Measurements from ENCODE around the gene ATG5. TPM values are rescaled to one million over a fixed set of nuclear protein-coding genes. Genes with fewer than 3 reads are reported as not detected.

ATG5 gene
- total and polyA plus RNA-seq, 9 of the 15 experiments (the other 6 are each of a cell fraction or from before 2014, with no cell fraction given) = 29.0 to 80.0 (median 53.2) TPM

GRCh38 chr6:106293116-106293515 is 32.4 kb downstream of the ATG5 start:
- no peak for TF ChIP-seq UBTF (IDR thresholded peaks at IDR 0.05; ENCODE audit: borderline replicate concordance in 1 of 2, low read depth in 2 of 2, low read length in 2 of 2)
- peaks cover 52% of the 10 kb centered on the region for H3K79me2 ChIP-seq (ENCODE audit: control insufficient read depth, insufficient read depth, low read length)
- CTCF ChIA-PET (ENCODE audit: low intra/inter-chr PET ratio) = no interaction called here
- H3K4me1 ChIP-seq (replicated peaks in 1 of 2; ENCODE audit: control insufficient read depth in 2 of 2, insufficient read depth in 2 of 2, low read length in 2 of 2) = no peaks in the 10 kb centered on the region
- ATAC-seq = no peak
- FAIRE-seq = no peak
- intact Hi-C loops (cut with micrococcal nuclease) = no loop called here
- POLR2A ChIA-PET = no interaction called here
- no peaks in the 10 kb centered on the region for H4K20me1 ChIP-seq (replicated peaks; ENCODE audit: control insufficient read depth, insufficient read depth, low read length)
- no peaks in the 10 kb centered on the region for H3K27me3 ChIP-seq (ENCODE audit: control insufficient read depth in 2 of 2, insufficient read depth in 2 of 2, low read length in 2 of 2)
- no peak overlapping the region for H3K4me3 ChIP-seq
- no peak for DNase-seq (ENCODE audit: extremely low read depth in 1 of 4, low spot score in 3 of 4)
- H3K27ac ChIP-seq (ENCODE audit: extremely low read depth, low read depth, low read length) = no peak overlapping the region
- no TSS peak for BruUV-seq (replicated peaks)
- no peak overlapping the region for H3K4me2 ChIP-seq (ENCODE audit: insufficient read depth, low read length)
- in situ Hi-C loops (cut with MboI) = no loop called here
- H3K9me3 ChIP-seq (replicated peaks; ENCODE audit: control insufficient read depth, insufficient read depth, low read depth, low read length) = peaks cover 5% of the 10 kb centered on the region; the same call in 1 of the 2 replicates
- H3K9me1 ChIP-seq (ENCODE audit: control insufficient read depth, insufficient read depth, low read length) = no peaks in the 10 kb centered on the region
- no peak overlapping the region for H2AFZ ChIP-seq (ENCODE audit: low read depth, low read length)
- 100% methylated on average over 1 of the region's 1 CpG for WGBS (ENCODE audit: insufficient coverage, low coverage, missing lambda C conversion rate)
- H3K36me3 ChIP-seq (ENCODE audit: control insufficient read depth, insufficient read depth, low read length) = peaks cover 37% of the 10 kb centered on the region
- no peak overlapping the region for H3K9ac ChIP-seq (ENCODE audit: insufficient read depth in 1 of 2, low read depth in 2 of 2, low read length in 2 of 2)

GRCh38 chr6:106290954-106291353 is 34.6 kb downstream of the ATG5 start:
- Histone ChIP-seq H3K4me1 (replicated peaks in 1 of 2; ENCODE audit: control insufficient read depth in 2 of 2, insufficient read depth in 2 of 2, low read length in 2 of 2) (peaks cover 0 to 6% of the 10 kb centered on the region in 2 experiments; a peak in 2 of 5 replicates), H3K9me1 (ENCODE audit: control insufficient read depth, insufficient read depth, low read length) (no peaks in the 10 kb centered on the region), H3K4me2 (ENCODE audit: insufficient read depth, low read length) (no peak overlapping the region), H3K36me3 (ENCODE audit: control insufficient read depth, insufficient read depth, low read length) (peaks cover 40% of the 10 kb centered on the region), H4K20me1 (replicated peaks; ENCODE audit: control insufficient read depth, insufficient read depth, low read length) (0 out of 2 replicates have a peak, but pooled peaks cover 10% of the 10 kb centered on the region), H2AFZ (ENCODE audit: low read depth, low read length) (no peak overlapping the region), H3K27me3 (ENCODE audit: control insufficient read depth in 2 of 2, insufficient read depth in 2 of 2, low read length in 2 of 2) (no peaks in the 10 kb centered on the region), H3K27ac (ENCODE audit: extremely low read depth, low read depth, low read length) (no peak overlapping the region), H3K9ac (ENCODE audit: insufficient read depth in 1 of 2, low read depth in 2 of 2, low read length in 2 of 2) (no peak overlapping the region), H3K4me3 (no peak overlapping the region), H3K79me2 (ENCODE audit: control insufficient read depth, insufficient read depth, low read length) (peaks cover 53% of the 10 kb centered on the region), H3K9me3 (replicated peaks; ENCODE audit: control insufficient read depth, insufficient read depth, low read depth, low read length) (peaks cover 5% of the 10 kb centered on the region; the same call in 1 of the 2 replicates)
- ATAC-seq (no peak), DNase-seq (ENCODE audit: extremely low read depth in 1 of 4, low spot score in 3 of 4) (no peak), FAIRE-seq (no peak)
- intact Hi-C loops (cut with micrococcal nuclease) = no loop called here
- WGBS (ENCODE audit: insufficient coverage, low coverage, missing lambda C conversion rate) = 92% methylated on average over 1 of the region's 1 CpG
- in situ Hi-C loops (cut with MboI) = no loop called here
- ChIA-PET POLR2A (interaction anchor here (1.6 to 1.7 kb wide), 2 partner anchors 16 to 18 kb away, joined by 3 to 4 read pairs; no protein-coding TSS in a partner anchor), CTCF (ENCODE audit: low intra/inter-chr PET ratio) (no interaction called here)
- BruUV-seq (replicated peaks) = no TSS peak
- TF ChIP-seq PRDM10 (IDR thresholded peaks at IDR 0.05; ENCODE audit: partially characterized antibody) (no peak), FOXJ3 (CRISPR knock-in tag; IDR thresholded peaks at IDR 0.05) (no peak), LEF1 (IDR thresholded peaks at IDR 0.05) (no peak), MBD1 (CRISPR knock-in tag; IDR thresholded peaks at IDR 0.05) (no peak), SRF (CRISPR knock-in tag; IDR thresholded peaks at IDR 0.05) (peak in 1 of 2 experiments; percentile 79; a peak in 1 of 4 replicates)

All from K562 (cell line).